C4-2B (cell line): ENCODE data around the gene TPCN2.

Source experiments
- ZFX ChIP-seq: fragments of 450-650 bp; IDR thresholded peaks from 2 replicates; pipeline ENCODE4 v1.6.1; 2017
- TF ChIP-seq, protein P1 (sequence below): fragments of 450-650 bp; conservative IDR thresholded peaks from 2 replicates; pipeline ENCODE4 v1.5.1; 2017; ENCODE audit warnings: mild to moderate bottlenecking

DNA sequence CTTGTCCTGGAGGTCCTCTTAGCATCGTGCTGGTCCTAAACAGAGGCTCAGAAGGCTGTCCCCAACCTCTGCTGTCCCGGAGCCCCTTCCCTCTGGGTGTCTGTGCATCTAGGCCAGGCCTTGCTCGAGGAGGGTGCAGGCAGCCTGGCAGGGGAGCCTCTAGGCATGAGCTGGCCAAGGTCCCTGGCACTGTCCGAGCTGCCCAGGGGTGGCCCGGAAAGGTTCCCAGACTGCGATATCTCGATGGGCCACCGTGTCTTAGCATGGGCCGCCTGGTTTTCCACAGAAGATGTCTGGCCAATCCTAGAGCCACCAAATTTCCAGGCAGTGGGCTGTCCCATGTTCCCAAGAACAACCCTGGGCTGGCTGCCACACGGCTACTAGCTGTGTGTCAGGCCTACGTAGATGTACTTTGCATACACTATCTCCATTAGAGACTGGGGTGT lies 82.4 kb downstream of the TPCN2 start:
- TF ChIP-seq, protein P1, sequence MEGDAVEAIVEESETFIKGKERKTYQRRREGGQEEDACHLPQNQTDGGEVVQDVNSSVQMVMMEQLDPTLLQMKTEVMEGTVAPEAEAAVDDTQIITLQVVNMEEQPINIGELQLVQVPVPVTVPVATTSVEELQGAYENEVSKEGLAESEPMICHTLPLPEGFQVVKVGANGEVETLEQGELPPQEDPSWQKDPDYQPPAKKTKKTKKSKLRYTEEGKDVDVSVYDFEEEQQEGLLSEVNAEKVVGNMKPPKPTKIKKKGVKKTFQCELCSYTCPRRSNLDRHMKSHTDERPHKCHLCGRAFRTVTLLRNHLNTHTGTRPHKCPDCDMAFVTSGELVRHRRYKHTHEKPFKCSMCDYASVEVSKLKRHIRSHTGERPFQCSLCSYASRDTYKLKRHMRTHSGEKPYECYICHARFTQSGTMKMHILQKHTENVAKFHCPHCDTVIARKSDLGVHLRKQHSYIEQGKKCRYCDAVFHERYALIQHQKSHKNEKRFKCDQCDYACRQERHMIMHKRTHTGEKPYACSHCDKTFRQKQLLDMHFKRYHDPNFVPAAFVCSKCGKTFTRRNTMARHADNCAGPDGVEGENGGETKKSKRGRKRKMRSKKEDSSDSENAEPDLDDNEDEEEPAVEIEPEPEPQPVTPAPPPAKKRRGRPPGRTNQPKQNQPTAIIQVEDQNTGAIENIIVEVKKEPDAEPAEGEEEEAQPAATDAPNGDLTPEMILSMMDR, result no peak
- no peak for TF ChIP-seq ZFX
